Ascending aorta (tissue), 2 donors: Measurements from ENCODE around the gene RGS5. TPM values are rescaled to one million over a fixed set of nuclear protein-coding genes. Genes with fewer than 3 reads are reported as not detected.
A peak's percentile ranks its signal among the peaks of the same experiment; 100 is the strongest.

Source experiments
- DNase-seq, 2 donors: peaks; one replicate each; pipeline ENCODE4 v3.0.0-alpha.2; 2019; ENCODE audit warnings: low spot score in 2 of 2
- H3K27ac ChIP-seq, 2 donors: fragments of 200-600 bp; sonication (generic); one replicate each; pipeline ENCODE4 v1.5.1; 2016 to 2017; ENCODE audit warnings: mild to moderate bottlenecking in 1 of 2
- H3K27me3 ChIP-seq: fragments of 200-600 bp; sonication (generic); one replicate; pipeline ENCODE4 v1.5.1; 2017
- H3K36me3 ChIP-seq, 2 donors: fragments of 200-600 bp; sonication (generic); one replicate each; pipeline ENCODE4 v1.5.1; 2016
- H3K4me1 ChIP-seq, 2 donors: fragments of 200-600 bp; sonication (generic); one replicate each; pipeline ENCODE4 v1.5.1; 2016 to 2017; ENCODE audit warnings: mild to moderate bottlenecking in 1 of 2
- H3K4me3 ChIP-seq, 2 donors: fragments of 200-600 bp; sonication (generic); one replicate each; pipeline ENCODE4 v1.5.1; 2016 to 2017; ENCODE audit warnings: mild to moderate bottlenecking in 1 of 2
- H3K9me3 ChIP-seq, 2 donors: fragments of 200-600 bp; sonication (generic); one replicate each; pipeline ENCODE4 v1.5.1; 2016
- CTCF ChIP-seq, 3 experiments: fragments of 200-600 bp in 2 of 3; fragments of 450-650 bp in 1 of 3; sonication (generic) in 2 of 3; IDR thresholded peaks; one replicate each; pipeline ENCODE4 v1.5.1; 2016 to 2019; ENCODE audit warnings: antibody characterized with exemption in 3 of 3, mild to moderate bottlenecking in 1 of 3, moderate library complexity in 1 of 3
- intact Hi-C: fragments of 100-400 bp; cut with DNase I; formaldehyde crosslinking; loops from one replicate; pipeline ENCODE4 v1.15.1; 2023
- total RNA-seq: library from RNA; depleted of rRNA; stranded (reverse); fragments of >200 nt; gene quantifications from one replicate; pipeline ENCODE4 v1.1.0, GENCODE V29; 2016

Gene RGS5
- total RNA-seq, 1 donor from 2014 or later = 732 TPM

- no peak for DNase-seq
- Histone ChIP-seq H3K36me3 (no peaks in the 10 kb centered on the region), H3K4me3 (no peak overlapping the region), H3K9me3 (no peaks in the 10 kb centered on the region), H3K27me3 (no peaks in the 10 kb centered on the region), H3K27ac (peak overlapping the region; percentile 53 to 57), H3K4me1 (peaks cover 0 to 24% of the 10 kb centered on the region in 2 donors)
- intact Hi-C loops = no loop called here
- TF ChIP-seq CTCF (IDR thresholded peaks at IDR 0.05) = no peak
Observed at GRCh38 chr1:163104385-163105099, 98.2 kb downstream of the RGS5 start.

- DNase-seq = no peak
- no peaks in the 10 kb centered on the region for H3K36me3 ChIP-seq
- no peak overlapping the region for H3K4me3 ChIP-seq
- H3K27ac ChIP-seq = no peak overlapping the region
- intact Hi-C loops = no loop called here
- no peaks in the 10 kb centered on the region for H3K27me3 ChIP-seq
- no peaks in the 10 kb centered on the region for H3K9me3 ChIP-seq
- H3K4me1 ChIP-seq = peaks cover 0 to 24% of the 10 kb centered on the region in 2 donors
- no peak for TF ChIP-seq CTCF (IDR thresholded peaks at IDR 0.05)
Observed at GRCh38 chr1:163102590-163102989, 100.1 kb downstream of the RGS5 start.

- no peaks in the 10 kb centered on the region for H3K9me3 ChIP-seq
- intact Hi-C loops = no loop called here
- no peak for TF ChIP-seq CTCF (IDR thresholded peaks at IDR 0.05)
- H3K4me1 ChIP-seq = no peaks in the 10 kb centered on the region
- H3K27me3 ChIP-seq = no peaks in the 10 kb centered on the region
- no peak overlapping the region for H3K4me3 ChIP-seq
- no peaks in the 10 kb centered on the region for H3K36me3 ChIP-seq
- H3K27ac ChIP-seq = no peak overlapping the region
- no peak for DNase-seq
Observed at GRCh38 chr1:163095213-163095612, 107.5 kb downstream of the RGS5 start.

GRCh38 chr1:163094589-163094988 lies 108.1 kb downstream of the RGS5 start:
- no peak for DNase-seq
- H3K27me3 ChIP-seq = no peaks in the 10 kb centered on the region
- no peak overlapping the region for H3K4me3 ChIP-seq
- intact Hi-C loops = no loop called here
- no peak for TF ChIP-seq CTCF (IDR thresholded peaks at IDR 0.05)
- no peaks in the 10 kb centered on the region for H3K36me3 ChIP-seq
- H3K27ac ChIP-seq = no peak overlapping the region
- H3K4me1 ChIP-seq = no peaks in the 10 kb centered on the region
- no peaks in the 10 kb centered on the region for H3K9me3 ChIP-seq

GRCh38 chr1:163094182-163094581 lies 108.5 kb downstream of the RGS5 start:
- no peak overlapping the region for H3K27ac ChIP-seq
- no peak for DNase-seq
- H3K4me3 ChIP-seq = no peak overlapping the region
- intact Hi-C loops = no loop called here
- TF ChIP-seq CTCF (IDR thresholded peaks at IDR 0.05) = no peak
- H3K36me3 ChIP-seq = no peaks in the 10 kb centered on the region
- no peaks in the 10 kb centered on the region for H3K27me3 ChIP-seq
- H3K9me3 ChIP-seq = no peaks in the 10 kb centered on the region
- no peaks in the 10 kb centered on the region for H3K4me1 ChIP-seq

- no peak overlapping the region for H3K27ac ChIP-seq
- no peak for DNase-seq
- intact Hi-C loops = no loop called here
- H3K9me3 ChIP-seq = no peaks in the 10 kb centered on the region
- no peaks in the 10 kb centered on the region for H3K4me1 ChIP-seq
- no peak for TF ChIP-seq CTCF (IDR thresholded peaks at IDR 0.05)
- no peaks in the 10 kb centered on the region for H3K27me3 ChIP-seq
- no peak overlapping the region for H3K4me3 ChIP-seq
- H3K36me3 ChIP-seq = no peaks in the 10 kb centered on the region
Observed at GRCh38 chr1:163093579-163093978, 109.1 kb downstream of the RGS5 start.
